AG04449 (cell line): ENCODE measurements around the gene LSP1.

ENCODE experiments used
- CTCF ChIA-PET: fragments of 350-600 bp; formaldehyde crosslinking; extraction: SDS; loops from one replicate; lab custom pipeline; 2021; ENCODE audit warnings: antibody characterized with exemption; lab: Yijun Ruan, JAX
- POLR2A ChIA-PET: fragments of 400-600, 350-600 bp; formaldehyde crosslinking; extraction: SDS; loops from one replicate; lab custom pipeline; 2020; ENCODE audit warnings: antibody characterized with exemption, inconsistent platforms; lab: Yijun Ruan, JAX
- DNase-seq: peaks from one replicate; pipeline ENCODE4 v3.0.0-alpha.2; 2010; ENCODE audit warnings: low read depth, low spot score
- H3K4me3 ChIP-seq: 2 replicates; pipeline ENCODE4 v1.5.1; 2011; ENCODE audit warnings: low read depth, mild to moderate bottlenecking, control low read depth, low read length
- TF ChIP-seq, protein P1 (sequence below): IDR thresholded peaks from one replicate; pipeline ENCODE4 v1.5.1; 2011; ENCODE audit warnings: mild to moderate bottlenecking, moderate library complexity, low read length, control low read depth, inconsistent platforms; ENCODE audit not compliant: insufficient read depth; ENCODE audit errors: missing control alignments

Gene LSP1

DNA sequence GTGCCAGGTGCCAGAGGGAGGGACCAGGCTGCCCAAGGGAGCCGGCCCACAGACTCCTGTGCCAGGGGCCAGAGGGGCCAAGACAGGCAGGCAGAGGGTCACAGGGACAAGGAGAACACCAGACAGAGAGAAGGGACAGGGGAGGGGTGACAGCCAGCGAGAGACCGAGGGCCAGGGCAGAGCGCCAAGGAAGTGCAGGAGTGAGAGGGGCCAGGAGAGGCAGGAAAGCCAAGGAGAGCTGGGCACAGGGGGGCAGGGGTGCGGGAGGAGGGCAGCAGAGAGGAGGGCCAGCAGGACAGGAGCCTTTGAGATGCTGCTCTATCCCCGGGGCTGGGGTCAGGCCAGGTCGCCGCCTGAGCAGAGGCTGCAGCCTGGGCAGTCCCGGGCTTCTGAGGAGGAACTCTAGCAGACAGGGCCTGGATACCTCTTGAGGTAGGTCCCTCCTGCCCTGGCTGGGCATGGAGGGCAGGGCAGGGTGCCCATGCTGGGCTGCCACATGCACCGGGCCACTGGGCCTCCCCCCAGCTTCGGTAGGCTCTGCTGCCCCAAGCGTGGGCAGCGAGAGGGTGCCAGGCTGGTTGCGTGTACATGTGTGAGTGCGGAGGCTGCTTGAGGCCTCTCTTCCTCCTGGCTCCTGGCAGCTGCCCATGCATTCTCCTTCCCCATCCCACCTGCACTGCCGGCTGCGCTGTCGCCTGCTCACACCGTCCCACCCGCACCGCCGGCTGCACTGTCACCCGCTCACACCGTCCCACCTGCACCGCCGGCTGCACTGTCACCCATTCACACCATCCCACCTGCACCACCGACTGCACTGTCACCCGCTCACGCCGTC, 12.2 kb downstream of the LSP1 start:
- TF ChIP-seq, protein P1, sequence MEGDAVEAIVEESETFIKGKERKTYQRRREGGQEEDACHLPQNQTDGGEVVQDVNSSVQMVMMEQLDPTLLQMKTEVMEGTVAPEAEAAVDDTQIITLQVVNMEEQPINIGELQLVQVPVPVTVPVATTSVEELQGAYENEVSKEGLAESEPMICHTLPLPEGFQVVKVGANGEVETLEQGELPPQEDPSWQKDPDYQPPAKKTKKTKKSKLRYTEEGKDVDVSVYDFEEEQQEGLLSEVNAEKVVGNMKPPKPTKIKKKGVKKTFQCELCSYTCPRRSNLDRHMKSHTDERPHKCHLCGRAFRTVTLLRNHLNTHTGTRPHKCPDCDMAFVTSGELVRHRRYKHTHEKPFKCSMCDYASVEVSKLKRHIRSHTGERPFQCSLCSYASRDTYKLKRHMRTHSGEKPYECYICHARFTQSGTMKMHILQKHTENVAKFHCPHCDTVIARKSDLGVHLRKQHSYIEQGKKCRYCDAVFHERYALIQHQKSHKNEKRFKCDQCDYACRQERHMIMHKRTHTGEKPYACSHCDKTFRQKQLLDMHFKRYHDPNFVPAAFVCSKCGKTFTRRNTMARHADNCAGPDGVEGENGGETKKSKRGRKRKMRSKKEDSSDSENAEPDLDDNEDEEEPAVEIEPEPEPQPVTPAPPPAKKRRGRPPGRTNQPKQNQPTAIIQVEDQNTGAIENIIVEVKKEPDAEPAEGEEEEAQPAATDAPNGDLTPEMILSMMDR: no peak
- DNase-seq: no peak
- CTCF ChIA-PET: no interaction called here
- POLR2A ChIA-PET: no interaction called here
- H3K4me3 ChIP-seq: no peak overlapping the region

DNA sequence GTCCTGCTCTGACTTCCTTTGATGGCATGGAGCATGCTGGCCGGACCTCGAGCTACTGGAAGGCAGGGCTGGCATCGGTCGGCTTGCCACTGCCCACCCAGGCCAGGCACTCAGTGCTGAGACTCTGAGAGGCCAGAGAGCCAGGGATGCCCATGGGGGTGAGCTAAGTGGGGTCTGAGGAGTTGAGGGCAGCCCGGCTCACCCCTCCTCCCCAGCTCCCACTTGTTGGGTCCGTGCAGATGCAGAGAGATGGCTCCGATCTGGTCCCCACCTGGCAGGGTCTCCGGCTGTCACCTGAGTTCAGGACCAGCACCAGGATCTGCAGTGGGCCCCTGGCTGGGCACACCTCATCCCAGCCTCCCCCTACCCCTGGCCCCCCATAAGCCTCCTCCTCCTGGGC, 13.3 kb downstream of the LSP1 start:
- POLR2A ChIA-PET: no interaction called here
- TF ChIP-seq, protein P1: no peak
- no peak overlapping the region for H3K4me3 ChIP-seq
- no peak for DNase-seq
- CTCF ChIA-PET: interaction anchor here (0.7 to 2.1 kb wide), 2 partner anchors 16 to 172 kb away, joined by 4 to 10 read pairs; no protein-coding TSS in a partner anchor

DNA sequence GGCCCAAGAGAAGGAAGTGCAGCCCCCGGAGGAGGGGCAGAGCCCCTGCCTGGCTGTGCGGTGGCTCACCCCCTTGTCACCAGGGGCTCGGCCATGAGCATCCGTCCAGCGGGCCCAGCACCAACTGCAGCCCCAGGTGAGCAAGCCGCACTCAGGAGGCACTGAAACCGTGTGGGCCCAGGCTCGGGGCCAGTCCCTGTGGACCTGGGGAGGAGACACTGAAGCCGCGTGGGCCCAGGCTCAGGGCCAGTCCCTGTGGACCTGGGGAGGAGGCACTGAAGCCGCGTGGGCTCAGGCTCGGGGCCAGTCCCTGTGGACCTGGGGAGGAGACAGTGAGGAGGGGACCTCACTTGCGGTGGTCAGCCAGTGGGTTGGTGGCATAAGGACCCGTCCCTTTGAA, 13.9 kb downstream of the LSP1 start:
- CTCF ChIA-PET: interaction anchor here (2.1 kb wide), 1 partner anchor 16 kb away, joined by 10 read pairs; no protein-coding TSS in a partner anchor
- POLR2A ChIA-PET: no interaction called here
- DNase-seq: no peak
- H3K4me3 ChIP-seq: no peak overlapping the region
- TF ChIP-seq, protein P1: no peak

DNA sequence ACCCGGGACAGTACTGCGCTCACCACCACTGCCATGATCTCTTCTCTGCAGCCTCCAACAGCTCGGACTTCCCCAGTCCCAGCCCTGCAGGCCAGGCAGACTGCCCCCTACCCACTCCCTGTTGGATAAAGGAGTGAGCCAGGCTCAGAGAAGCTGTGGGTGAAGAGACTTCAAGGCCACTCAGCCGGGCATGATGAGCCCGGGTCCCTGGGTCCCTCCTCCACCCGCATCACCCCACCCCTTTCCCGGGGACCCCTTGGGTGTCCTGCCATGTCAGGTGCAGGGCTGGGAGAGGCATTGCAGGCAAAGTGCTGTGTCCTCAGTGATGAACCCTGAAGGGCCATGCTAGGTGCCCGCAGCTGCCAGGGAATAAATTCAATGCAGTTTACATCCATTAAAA, 14.5 kb downstream of the LSP1 start:
- TF ChIP-seq, protein P1: no peak
- H3K4me3 ChIP-seq: no peak overlapping the region
- CTCF ChIA-PET: interaction anchor here (2.1 kb wide), 1 partner anchor 15 kb away, joined by 10 read pairs; no protein-coding TSS in a partner anchor
- POLR2A ChIA-PET: no interaction called here
- DNase-seq: no peak

DNA sequence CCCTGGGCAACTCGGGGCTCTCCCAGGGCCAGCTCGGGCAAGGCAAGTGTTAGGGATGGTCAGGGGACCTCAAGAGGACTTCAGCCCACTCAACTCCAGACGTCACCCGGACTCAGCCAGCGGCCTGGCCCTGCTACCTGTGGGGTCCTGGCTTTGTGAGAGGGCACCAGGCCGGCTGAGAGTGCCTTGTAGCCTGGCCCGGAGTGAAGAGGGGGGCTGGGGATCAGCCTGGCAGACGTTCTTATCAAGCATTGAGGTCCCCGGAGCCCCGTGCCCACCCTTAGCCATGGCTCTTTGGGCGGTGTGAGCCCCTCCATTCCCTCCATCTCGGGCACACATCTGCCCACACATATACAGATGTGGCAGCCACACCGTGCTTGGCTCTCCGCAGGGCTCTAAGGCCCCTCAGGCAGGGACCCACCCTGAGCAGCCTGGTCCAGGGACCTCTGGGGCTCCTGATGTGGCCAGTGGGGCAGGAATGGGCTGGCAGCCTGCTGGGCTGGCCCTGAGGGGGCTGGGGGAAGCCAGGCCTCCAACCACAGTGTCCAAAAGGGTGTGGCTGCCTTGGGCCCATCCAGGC, 15.3 kb downstream of the LSP1 start:
- CTCF ChIA-PET: interaction anchor here (3.4 kb wide), 1 partner anchor 14 kb away, joined by 18 read pairs; no protein-coding TSS in a partner anchor
- H3K4me3 ChIP-seq: no peak overlapping the region
- POLR2A ChIA-PET: no interaction called here
- no peak for DNase-seq
- TF ChIP-seq, protein P1: no peak
